ELF-1 (cell line): Measurements from ENCODE around the gene EXOC4.
A peak's percentile ranks its signal among the peaks of the same experiment; 100 is the strongest.

ENCODE experiments used
- DNase-seq: peaks from one replicate; pipeline ENCODE4 v3.0.0-alpha.2; 2016; ENCODE audit warnings: low read depth, low spot score

Gene EXOC4

GRCh38 chr7:134108802-134109201, 855.9 kb downstream of the EXOC4 start:
- DNase-seq: no peak

- peak; percentile 17 for DNase-seq
Observed at GRCh38 chr7:134113655-134114054, 860.8 kb downstream of the EXOC4 start.

- no peak for DNase-seq
Observed at GRCh38 chr7:134114992-134115391, 862.1 kb downstream of the EXOC4 start.
